GM23338 (cell line): Measurements from ENCODE around the gene AGMAT. TPM values are rescaled to one million over a fixed set of nuclear protein-coding genes. Genes with fewer than 3 reads are reported as not detected.
A peak's percentile ranks its signal among the peaks of the same experiment; 100 is the strongest.

Source experiments
- ATAC-seq: fragments of 200-7000 bp; cut with Tn5 transposase; 3 replicates; pipeline ENCODE4 v1.9.1; 2020
- DNase-seq: peaks from one replicate; pipeline ENCODE4 v3.0.0-alpha.2; 2015; ENCODE audit warnings: low spot score
- H2AFZ ChIP-seq: fragments of 200-600 bp; sonication (generic); 2 replicates; pipeline ENCODE4 v1.8.0; 2016; ENCODE audit warnings: antibody characterized with exemption, mild to moderate bottlenecking, moderate library complexity
- H3F3A ChIP-seq: fragments of 200-600 bp; sonication (generic); replicated peaks from 2 replicates; pipeline ENCODE4 v1.8.0; 2017; ENCODE audit warnings: antibody characterized with exemption, mixed run types, low read depth
- H3K27ac ChIP-seq: fragments of 200-600 bp; sonication (generic); 2 replicates; pipeline ENCODE4 v1.6.1; 2016; ENCODE audit warnings: low read depth
- H3K27me3 ChIP-seq: fragments of 200-600 bp; sonication (generic); 2 replicates; pipeline ENCODE4 v1.8.0; 2016; ENCODE audit warnings: mild to moderate bottlenecking, mixed run types, moderate library complexity; ENCODE audit not compliant: insufficient read depth
- H3K36me3 ChIP-seq: fragments of 200-600 bp; sonication (generic); 2 replicates; pipeline ENCODE4 v1.8.0; 2016; ENCODE audit warnings: mild to moderate bottlenecking; ENCODE audit not compliant: insufficient read depth
- H3K4me1 ChIP-seq: fragments of 200-600 bp; sonication (generic); 2 replicates; pipeline ENCODE4 v1.8.0; 2016; ENCODE audit warnings: mild to moderate bottlenecking, moderate library complexity; ENCODE audit not compliant: insufficient read depth
- H3K4me2 ChIP-seq: fragments of 200-600 bp; sonication (generic); 2 replicates; pipeline ENCODE4 v1.7.1; 2017; ENCODE audit warnings: mixed run types
- H3K4me3 ChIP-seq: fragments of 200-600 bp; sonication (generic); 2 replicates; pipeline ENCODE4 v1.6.1; 2016; ENCODE audit warnings: mixed run types
- H3K79me2 ChIP-seq: fragments of 200-600 bp; sonication (generic); replicated peaks from 2 replicates; pipeline ENCODE4 v1.8.0; 2017; ENCODE audit warnings: mild to moderate bottlenecking; ENCODE audit not compliant: insufficient read depth
- H3K9me2 ChIP-seq: fragments of 200-600 bp; sonication (generic); 2 replicates; pipeline ENCODE4 v1.8.0; 2017; ENCODE audit not compliant: insufficient read depth
- H4K20me1 ChIP-seq: fragments of 200-600 bp; sonication (generic); replicated peaks from 2 replicates; pipeline ENCODE4 v1.8.0; 2017; ENCODE audit warnings: mild to moderate bottlenecking; ENCODE audit not compliant: insufficient read depth
- H3K27ac Mint-ChIP-seq: 2 replicates; pipeline ENCODE4 v1.8.0; 2020; ENCODE audit warnings: inconsistent platforms, mild to moderate bottlenecking, moderate library complexity, mixed read lengths
- H3K27me3 Mint-ChIP-seq: 3 replicates; pipeline ENCODE4 v1.8.0; 2022; ENCODE audit warnings: low read depth, mild to moderate bottlenecking, moderate library complexity, mixed read lengths, inconsistent platforms; ENCODE audit not compliant: insufficient read depth, poor library complexity
- H3K36me3 Mint-ChIP-seq: 3 replicates; pipeline ENCODE4 v1.8.0; 2021; ENCODE audit warnings: low read depth, mild to moderate bottlenecking, inconsistent platforms, moderate library complexity, mixed read lengths
- H3K4me1 Mint-ChIP-seq: 3 replicates; pipeline ENCODE4 v1.8.0; 2020; ENCODE audit warnings: mild to moderate bottlenecking, inconsistent platforms, mixed read lengths
- H3K4me3 Mint-ChIP-seq: 3 replicates; pipeline ENCODE4 v1.8.0; 2021; ENCODE audit warnings: moderate library complexity, mild to moderate bottlenecking, inconsistent platforms, mixed read lengths
- H3K9me3 Mint-ChIP-seq: 3 replicates; pipeline ENCODE4 v1.8.0; 2020; ENCODE audit warnings: moderate library complexity, mild to moderate bottlenecking, inconsistent platforms, mixed read lengths
- CREB1 ChIP-seq: fragments of 250-450 bp; sonication (Bioruptor Pico); IDR thresholded peaks from 2 replicates; pipeline ENCODE4 v1.5.0; 2020; ENCODE audit warnings: low read depth, mild to moderate bottlenecking, moderate library complexity
- CTCF ChIP-seq, 2 experiments: fragments of 200-600 bp in 1 of 2; sonication (generic) in 1 of 2; conservative IDR thresholded peaks; 2 replicates each; pipeline versions ENCODE4 v1.5.1 to v1.6.1; 2016 to 2017; ENCODE audit warnings: antibody characterized with exemption in 2 of 2, low read depth in 2 of 2, mild to moderate bottlenecking in 2 of 2, moderate library complexity in 1 of 2
- EZH2 ChIP-seq: fragments of 200-600 bp; sonication (generic); IDR thresholded peaks from one replicate; pipeline ENCODE4 v1.8.0; 2017; ENCODE audit warnings: antibody characterized with exemption, mild to moderate bottlenecking, low read depth; ENCODE audit not compliant: unreplicated experiment
- EZH2phosphoT487 ChIP-seq: fragments of 200-600 bp; sonication (generic); IDR thresholded peaks from one replicate; pipeline ENCODE4 v1.8.1; 2018; ENCODE audit warnings: antibody characterized with exemption; ENCODE audit not compliant: unreplicated experiment
- JUNB ChIP-seq: IDR thresholded peaks from one replicate; pipeline ENCODE4 v1.6.1; 2016; ENCODE audit warnings: antibody characterized with exemption; ENCODE audit not compliant: unreplicated experiment
- NANOG ChIP-seq: IDR thresholded peaks from 2 replicates; pipeline ENCODE4 v1.6.1; 2016; ENCODE audit warnings: antibody characterized with exemption, borderline replicate concordance
- REST ChIP-seq: IDR thresholded peaks from one replicate; pipeline ENCODE4 v1.6.1; 2018; ENCODE audit warnings: antibody characterized with exemption; ENCODE audit not compliant: unreplicated experiment
- STAT1 ChIP-seq: IDR thresholded peaks from one replicate; pipeline ENCODE4 v1.6.1; 2016; ENCODE audit warnings: antibody characterized with exemption; ENCODE audit not compliant: unreplicated experiment
- ZNF114 ChIP-seq: fragments of 250-450 bp; sonication (Bioruptor Pico); IDR thresholded peaks from 2 replicates; pipeline ENCODE4 v1.5.0; 2020; ENCODE audit warnings: mild to moderate bottlenecking, moderate library complexity
- ZNF331 ChIP-seq: fragments of 250-450 bp; sonication (Bioruptor Pico); IDR thresholded peaks from 2 replicates; pipeline ENCODE4 v1.5.0; 2020; ENCODE audit warnings: low read depth, mild to moderate bottlenecking, moderate library complexity
- ZNF462 ChIP-seq: fragments of 250-450 bp; sonication (Bioruptor Pico); IDR thresholded peaks from 2 replicates; pipeline ENCODE4 v1.5.0; 2020; ENCODE audit warnings: mild to moderate bottlenecking, moderate library complexity
- polyA plus RNA-seq: library from polyadenylated mRNA; unstranded; fragments of >200 nt; fragmentation: Nextera tagmentation; extraction: Ambion mirVana; gene quantifications from 2 replicates; pipeline ENCODE4 v1.2.1, GENCODE V29; 2016
- total RNA-seq: library from RNA; depleted of rRNA; stranded (reverse); fragments of >200 nt; shearing (Covaris generic); gene quantifications from 2 replicates; pipeline ENCODE4 v1.2.3, GENCODE V29; 2014

The AGMAT gene
- total and polyA plus RNA-seq, 2 experiments from 2014 or later, result 1.8 to 7.4 TPM

GRCh38 chr1:15523104-15524020, 61.5 kb downstream of the AGMAT start:
- ATAC-seq, result peak; percentile 5
- peak overlapping the region; percentile 96 for H3K27ac Mint-ChIP-seq
- H2AFZ ChIP-seq, result peak overlapping the region; percentile 84; the same call in 1 of the 2 replicates

More at GRCh38 chr1:15523104-15524020, 61.5 kb downstream of the AGMAT start:
- Histone ChIP-seq H3K79me2 (peaks cover 36% of the 10 kb centered on the region), H3K4me1 (peaks cover 15% of the 10 kb centered on the region), H3K4me2 (peak overlapping the region; percentile 78), H3F3A (0 out of 2 replicates have a peak, but pooled peaks cover 2% of the 10 kb centered on the region), H3K36me3 (no peaks in the 10 kb centered on the region), H3K27ac (peak overlapping the region; percentile 39; the same call in 1 of the 2 replicates), H3K4me3 (peak overlapping the region; percentile 70), H4K20me1 (peaks cover 6% of the 10 kb centered on the region; the same call in 1 of the 2 replicates), H3K27me3 (no peaks in the 10 kb centered on the region), H3K9me2 (no peaks in the 10 kb centered on the region)
- H3K36me3 Mint-ChIP-seq, result no peaks in the 10 kb centered on the region; the same call in 2 of the 3 replicates
- H3K4me3 Mint-ChIP-seq, result peak overlapping the region; percentile 83
- no peak for TF ChIP-seq STAT1
- no peak for TF ChIP-seq ZNF331
- no peak for TF ChIP-seq JUNB
- TF ChIP-seq REST, result no peak
- TF ChIP-seq EZH2, result no peak
- TF ChIP-seq EZH2phosphoT487, result no peak
- no peak for TF ChIP-seq CREB1 (CRISPR knock-in tag)
- no peak for TF ChIP-seq CTCF (conservative IDR thresholded peaks at IDR 0.05; ENCODE audit: low read depth in 2 of 2)
- no peak for TF ChIP-seq NANOG
- TF ChIP-seq ZNF462, result no peak
- no peak for TF ChIP-seq ZNF114 (CRISPR knock-in tag)
- peaks cover 39% of the 10 kb centered on the region for H3K4me1 Mint-ChIP-seq
- H3K27me3 Mint-ChIP-seq, result peaks cover 7% of the 10 kb centered on the region
- no peak for DNase-seq
- H3K9me3 Mint-ChIP-seq, result no peaks in the 10 kb centered on the region
